Ovary (tissue), 3 donors: ENCODE measurements around the gene IFITM2.
A peak's percentile ranks its signal among the peaks of the same experiment; 100 is the strongest.

Experiments used
- EP300 ChIP-seq: sonication (generic); formaldehyde crosslinking; IDR thresholded peaks from one replicate; pipeline ENCODE4 v1.6.1; 2017; ENCODE audit warnings: antibody characterized with exemption
- POLR2A ChIP-seq: fragments of 450-650 bp; IDR thresholded peaks from one replicate; pipeline ENCODE4 v1.6.1; 2017; ENCODE audit warnings: antibody characterized with exemption, mild to moderate bottlenecking, moderate library complexity
- TF ChIP-seq, protein P1 (sequence below), 3 donors: fragments of 450-650 bp in 2 of 3; fragments of 200-600 bp in 1 of 3; IDR thresholded peaks; one replicate each; pipeline versions ENCODE4 v1.5.1 to v1.8.0; 2016 to 2022; ENCODE audit warnings: antibody characterized with exemption in 3 of 3, mild to moderate bottlenecking in 1 of 3
- donor health status: DM: no; HTN: no; CAD: no.

DNA sequence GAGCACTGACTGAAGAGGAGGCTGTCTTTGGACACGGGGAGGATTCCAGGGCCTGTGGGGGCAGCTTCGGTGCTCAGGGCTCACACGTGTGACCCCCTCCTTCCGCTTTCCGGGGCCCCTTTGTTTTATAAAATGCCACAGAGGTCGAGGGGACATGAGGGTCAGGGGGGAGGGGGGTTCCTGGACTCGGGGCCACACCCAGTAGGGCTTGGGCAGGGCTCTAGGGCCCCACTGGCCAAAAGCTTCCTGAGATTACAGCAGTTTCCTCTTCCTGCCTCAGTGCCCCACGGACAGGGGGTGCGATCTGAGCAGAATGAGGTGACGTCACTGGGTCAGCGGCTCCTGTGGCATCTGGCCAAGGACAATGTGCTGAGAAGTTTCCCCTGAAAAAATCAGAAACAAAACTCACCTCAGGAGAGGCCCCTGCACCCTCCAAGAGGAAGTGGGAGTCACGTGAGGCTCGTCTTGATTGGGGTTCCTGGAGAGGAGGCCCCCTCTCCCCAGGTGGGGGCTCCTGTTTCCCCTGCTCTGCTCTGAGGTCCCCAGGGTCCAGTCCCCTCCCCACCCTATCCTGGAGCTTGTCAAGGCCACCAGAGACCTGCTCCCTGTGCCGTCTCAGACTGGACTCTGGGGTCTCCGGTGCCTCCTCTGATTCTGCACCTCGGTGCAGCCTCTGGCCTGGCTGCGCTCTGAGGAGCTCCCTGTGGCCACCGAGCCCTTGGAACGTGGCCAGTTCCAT is 19.4 kb downstream of the IFITM2 start:
- TF ChIP-seq, protein P1, sequence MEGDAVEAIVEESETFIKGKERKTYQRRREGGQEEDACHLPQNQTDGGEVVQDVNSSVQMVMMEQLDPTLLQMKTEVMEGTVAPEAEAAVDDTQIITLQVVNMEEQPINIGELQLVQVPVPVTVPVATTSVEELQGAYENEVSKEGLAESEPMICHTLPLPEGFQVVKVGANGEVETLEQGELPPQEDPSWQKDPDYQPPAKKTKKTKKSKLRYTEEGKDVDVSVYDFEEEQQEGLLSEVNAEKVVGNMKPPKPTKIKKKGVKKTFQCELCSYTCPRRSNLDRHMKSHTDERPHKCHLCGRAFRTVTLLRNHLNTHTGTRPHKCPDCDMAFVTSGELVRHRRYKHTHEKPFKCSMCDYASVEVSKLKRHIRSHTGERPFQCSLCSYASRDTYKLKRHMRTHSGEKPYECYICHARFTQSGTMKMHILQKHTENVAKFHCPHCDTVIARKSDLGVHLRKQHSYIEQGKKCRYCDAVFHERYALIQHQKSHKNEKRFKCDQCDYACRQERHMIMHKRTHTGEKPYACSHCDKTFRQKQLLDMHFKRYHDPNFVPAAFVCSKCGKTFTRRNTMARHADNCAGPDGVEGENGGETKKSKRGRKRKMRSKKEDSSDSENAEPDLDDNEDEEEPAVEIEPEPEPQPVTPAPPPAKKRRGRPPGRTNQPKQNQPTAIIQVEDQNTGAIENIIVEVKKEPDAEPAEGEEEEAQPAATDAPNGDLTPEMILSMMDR (IDR thresholded peaks at IDR 0.05) = no peak
- TF ChIP-seq POLR2A = peak; percentile 14
- TF ChIP-seq EP300 = no peak
